GM12878 (cell line): ENCODE measurements around the gene C1orf21. TPM values are rescaled to one million over a fixed set of nuclear protein-coding genes. Genes with fewer than 3 reads are reported as not detected.

Experiments
- ATAC-seq: fragments of 200-7000 bp; cut with Tn5 transposase; 3 replicates; pipeline ENCODE4 v1.9.1; 2020; ENCODE audit warnings: mild to moderate bottlenecking, moderate library complexity
- BruUV-seq: library from RNA; stranded (reverse); fragments of 400-500 nt; replicated peaks from 2 replicates; lab custom pipeline; 2021; lab: Mats Ljungman, UMichigan
- CTCF ChIA-PET: fragments of 300-600 bp; sonication (Branson Sonifier 250); formaldehyde crosslinking; extraction: SDS; loops from one replicate; lab custom pipeline; 2021; ENCODE audit warnings: inconsistent platforms; lab: Yijun Ruan, JAX
- POLR2A ChIA-PET: fragments of 350-600 bp; formaldehyde crosslinking; extraction: SDS; loops from one replicate; lab custom pipeline; 2021; ENCODE audit warnings: inconsistent platforms; lab: Charles Lee
- RAD21 ChIA-PET: fragments of 300-600 bp; sonication (Branson Sonifier 250); formaldehyde crosslinking; loops from one replicate; lab custom pipeline; 2023; ENCODE audit warnings: antibody characterized with exemption; ENCODE audit not compliant: unreplicated experiment; lab: Charles Lee
- SMC1A ChIA-PET: fragments of 300-600 bp; sonication (Branson Sonifier 250); formaldehyde crosslinking; loops from one replicate; lab custom pipeline; 2023; ENCODE audit not compliant: unreplicated experiment, uncharacterized antibody; lab: Charles Lee
- DNase-seq: peaks from one replicate; pipeline ENCODE4 v3.0.0-alpha.2; 2011; ENCODE audit warnings: low read depth, low spot score
- FAIRE-seq: peaks from 3 replicates; lab custom pipeline; 2011; peaks lifted over from hg19 to GRCh38; lab: Jason Lieb, UNC
- H2AFZ ChIP-seq: 2 replicates; pipeline ENCODE4 v1.6.0; 2011; ENCODE audit warnings: low read depth, low read length, control low read depth; ENCODE audit not compliant: control insufficient read depth
- H3K27ac ChIP-seq: 2 replicates; pipeline ENCODE4 v1.5.1; 2011; ENCODE audit warnings: control low read depth; ENCODE audit not compliant: control insufficient read depth, insufficient read depth
- H3K27me3 ChIP-seq, 2 experiments: replicated peaks in 1 of 2; 2 replicates each; pipeline versions ENCODE4 v1.6.0 to v1.6.1; 2011; ENCODE audit warnings: low read length in 1 of 2; ENCODE audit not compliant: control insufficient read depth in 2 of 2, insufficient read depth in 2 of 2
- H3K36me3 ChIP-seq, 2 experiments: 2 replicates each; pipeline ENCODE4 v1.5.1; 2011; ENCODE audit warnings: low read length in 1 of 2; ENCODE audit not compliant: control insufficient read depth in 2 of 2, insufficient read depth in 2 of 2
- H3K4me1 ChIP-seq: 2 replicates; pipeline ENCODE4 v1.6.1; 2011; ENCODE audit warnings: mild to moderate bottlenecking, low read length, moderate library complexity, mixed read lengths; ENCODE audit not compliant: control insufficient read depth, insufficient read depth
- H3K4me2 ChIP-seq: 2 replicates; pipeline ENCODE4 v1.6.0; 2011; ENCODE audit warnings: control low read depth; ENCODE audit not compliant: control insufficient read depth, insufficient read depth
- H3K4me3 ChIP-seq: fragments of 200-600 bp; sonication (generic); 2 replicates; pipeline ENCODE4 v1.5.1; 2016
- H3K79me2 ChIP-seq: 2 replicates; pipeline ENCODE4 v1.6.0; 2011; ENCODE audit warnings: low read length; ENCODE audit not compliant: control insufficient read depth, insufficient read depth
- H3K9ac ChIP-seq: 2 replicates; pipeline ENCODE4 v1.8.0; 2011; ENCODE audit warnings: low read length, control low read depth, mixed read lengths; ENCODE audit not compliant: control insufficient read depth, insufficient read depth
- H3K9me3 ChIP-seq: replicated peaks from 3 replicates; pipeline ENCODE4 v1.5.1; 2011; ENCODE audit warnings: mild to moderate bottlenecking, low read length; ENCODE audit not compliant: control insufficient read depth, insufficient read depth
- H4K20me1 ChIP-seq: 2 replicates; pipeline ENCODE4 v1.6.0; 2011; ENCODE audit not compliant: control insufficient read depth, insufficient read depth
- ATF2 ChIP-seq: IDR thresholded peaks from 2 replicates; pipeline ENCODE4 v1.6.1; 2012; ENCODE audit warnings: low read length, inconsistent platforms
- ATF7 ChIP-seq: fragments of 450-650 bp; IDR thresholded peaks from 2 replicates; pipeline ENCODE4 v1.6.1; 2016; ENCODE audit warnings: low read depth, mild to moderate bottlenecking
- EZH2 ChIP-seq: IDR thresholded peaks from 2 replicates; pipeline ENCODE4 v1.6.1; 2012; ENCODE audit warnings: low read depth, mild to moderate bottlenecking, control low read depth, inconsistent platforms, low read length, borderline replicate concordance; ENCODE audit not compliant: control insufficient read depth
- IKZF2 ChIP-seq, 2 experiments: fragments of 450-650 bp; IDR thresholded peaks; 2 replicates each; pipeline ENCODE4 v1.6.1; 2017; ENCODE audit warnings: mild to moderate bottlenecking in 2 of 2, moderate library complexity in 2 of 2
- IRF4 ChIP-seq: IDR thresholded peaks from 2 replicates; pipeline ENCODE4 v1.6.1; 2011; ENCODE audit warnings: low read depth, low read length
- KAT2A ChIP-seq: conservative IDR thresholded peaks from 2 replicates; pipeline ENCODE4 v1.6.1; 2011; ENCODE audit warnings: low read depth, low read length; ENCODE audit not compliant: control insufficient read depth
- MTA3 ChIP-seq: IDR thresholded peaks from 2 replicates; pipeline ENCODE4 v1.6.1; 2012; ENCODE audit warnings: low read length, inconsistent platforms, borderline replicate concordance
- NR2C2 ChIP-seq: IDR thresholded peaks from 2 replicates; pipeline ENCODE4 v1.6.1; 2011; ENCODE audit warnings: borderline replicate concordance, low read depth; ENCODE audit not compliant: control insufficient read depth, insufficient read length
- RB1 ChIP-seq: fragments of 450-650 bp; formaldehyde crosslinking; IDR thresholded peaks from 2 replicates; pipeline ENCODE4 v1.6.1; 2017; ENCODE audit warnings: mild to moderate bottlenecking, borderline replicate concordance
- SIN3A ChIP-seq: IDR thresholded peaks from 2 replicates; pipeline ENCODE4 v1.6.1; 2012; ENCODE audit warnings: low read depth, low read length, improper control_type of control experiment
- SMC3 ChIP-seq: IDR thresholded peaks from 2 replicates; pipeline ENCODE4 v1.6.1; 2011; ENCODE audit warnings: low read length, improper control_type of control experiment, borderline replicate concordance
- SUZ12 ChIP-seq: fragments of 200-600 bp; sonication (generic); IDR thresholded peaks from one replicate; pipeline ENCODE4 v1.6.1; 2018; ENCODE audit warnings: antibody characterized with exemption, mild to moderate bottlenecking; ENCODE audit not compliant: unreplicated experiment
- ZNF274 ChIP-seq: IDR thresholded peaks from one replicate; pipeline ENCODE4 v1.8.0; 2011; ENCODE audit not compliant: insufficient read length, insufficient read depth
- ZNF687 ChIP-seq: fragments of 450-650 bp; IDR thresholded peaks from 2 replicates; pipeline ENCODE4 v1.6.1; 2017; ENCODE audit warnings: mild to moderate bottlenecking, moderate library complexity
- WGBS: methylation state at CpG from one replicate; pipeline ENCODE4 v1.1.6; 2016; ENCODE audit warnings: low lambda C conversion rate; ENCODE audit not compliant: insufficient replicate concordance, insufficient coverage; ENCODE audit errors: missing lambda C conversion rate; 5-methylcytosine and 5-hydroxymethylcytosine counted together
- in situ Hi-C: fragments of 300-500 bp; cut with MboI; formaldehyde crosslinking; loops from 9 replicates; pipeline ENCODE4 v1.14.3; 2018; ENCODE audit warnings: mixed read lengths
- intact Hi-C: fragments of 100-400 bp; cut with micrococcal nuclease; formaldehyde crosslinking; loops from one replicate; pipeline ENCODE4 v1.14.2; 2022; ENCODE audit not compliant: unreplicated experiment
- polyA plus RNA-seq, 11 experiments: library from polyadenylated mRNA; depleted of rRNA in 4 of 11; unstranded in 6 of 11; stranded (reverse) in 5 of 11; fragments of >200 nt; fragmentation: Nextera tagmentation in 4 of 11; fragmentation: Illumina TruSeq in 1 of 11; extraction: Ambion mirVana in 4 of 11; extraction: Trizol in 1 of 11; gene quantifications; 1 replicate in 1 of 11; 2 replicates in 10 of 11; pipeline versions ENCODE4 v1.2.1 to v1.2.3, GENCODE V29; 2011 to 2016; ENCODE audit warnings: inconsistent platforms in 2 of 11, missing spikeins in 2 of 11, low read depth in 1 of 11
- total RNA-seq, 4 experiments: library from RNA; depleted of rRNA in 3 of 4; stranded (reverse); fragments of >200 nt in 3 of 4; fragmentation: Illumina TruSeq in 1 of 4; extraction: Trizol in 1 of 4; gene quantifications; 2 replicates each; pipeline versions ENCODE4 v1.2.1 to v1.2.3, GENCODE V29; 2013 to 2021

The C1orf21 gene
- total and polyA plus RNA-seq, 10 of the 15 experiments (the other 5 are each of a cell fraction or from before 2014, with no cell fraction given) = 0.03 to 1.6 (median 0.17) TPM; not detected in 3

GRCh38 chr1:184354719-184355118, 32.1 kb upstream of the C1orf21 start:
- peaks cover 0 to 3% of the 10 kb centered on the region in 2 experiments; a peak in 3 of 4 replicates for H3K27me3 ChIP-seq
- ATAC-seq (no peak), FAIRE-seq (no peak), DNase-seq (no peak)
- intact Hi-C loops = no loop called here
- H3K9ac ChIP-seq = no peak overlapping the region
- no peak overlapping the region for H3K4me3 ChIP-seq
- H4K20me1 ChIP-seq = no peaks in the 10 kb centered on the region
- no peak overlapping the region for H3K4me2 ChIP-seq
- no peak overlapping the region for H2AFZ ChIP-seq
- no peaks in the 10 kb centered on the region for H3K79me2 ChIP-seq
- RAD21 ChIA-PET = no interaction called here
- TF ChIP-seq IRF4 = no peak
- TF ChIP-seq SIN3A = no peak
- no peak for TF ChIP-seq EZH2
- no peak for TF ChIP-seq ATF7
- no peak for TF ChIP-seq SUZ12
- no peaks in the 10 kb centered on the region for H3K9me3 ChIP-seq
- H3K4me1 ChIP-seq = no peaks in the 10 kb centered on the region
- SMC1A ChIA-PET = no interaction called here
- POLR2A ChIA-PET = no interaction called here
- H3K27ac ChIP-seq = no peak overlapping the region
- H3K36me3 ChIP-seq = no peaks in the 10 kb centered on the region
- CTCF ChIA-PET = no interaction called here
- no TSS peak for BruUV-seq
- 21% methylated on average over 2 of the region's 2 CpGs for WGBS
- in situ Hi-C loops = no loop called here

GRCh38 chr1:184356891-184357290, 29.9 kb upstream of the C1orf21 start:
- Histone ChIP-seq H3K27ac (no peak overlapping the region), H3K4me3 (no peak overlapping the region), H2AFZ (no peak overlapping the region), H3K79me2 (no peaks in the 10 kb centered on the region), H3K9me3 (no peaks in the 10 kb centered on the region), H3K9ac (no peak overlapping the region), H3K27me3 (peaks cover 0 to 3% of the 10 kb centered on the region in 2 experiments; a peak in 3 of 4 replicates), H3K36me3 (no peaks in the 10 kb centered on the region), H3K4me1 (no peaks in the 10 kb centered on the region), H3K4me2 (no peak overlapping the region), H4K20me1 (no peaks in the 10 kb centered on the region)
- POLR2A ChIA-PET = no interaction called here
- no peak for DNase-seq
- intact Hi-C loops (no loop called here), in situ Hi-C loops (no loop called here)
- no peak for ATAC-seq
- 18% methylated on average over 2 of the region's 2 CpGs for WGBS
- no peak for FAIRE-seq
- CTCF ChIA-PET = no interaction called here
- no TSS peak for BruUV-seq
- RAD21 ChIA-PET = no interaction called here
- SMC1A ChIA-PET = no interaction called here
- TF ChIP-seq IKZF2 (IDR thresholded peaks at IDR 0.05) (no peak), ATF2 (no peak), MTA3 (no peak), ZNF687 (no peak), KAT2A (no peak), SIN3A (no peak), RB1 (no peak), NR2C2 (no peak), SMC3 (no peak), ZNF274 (no peak)
